K562 (cell line): ENCODE measurements around the gene NLRC3. TPM values are rescaled to one million over a fixed set of nuclear protein-coding genes. Genes with fewer than 3 reads are reported as not detected.

ENCODE experiments used
- ARHGAP35 ChIP-seq: fragments of 450-650 bp; IDR thresholded peaks from 2 replicates; pipeline ENCODE4 v1.6.1; 2018; ENCODE audit not compliant: partially characterized antibody
- SMAD1 ChIP-seq: fragments of 150-350 bp; IDR thresholded peaks from 2 replicates; pipeline ENCODE4 v1.6.1; 2014; ENCODE audit warnings: low read length, low read depth; ENCODE audit not compliant: partially characterized antibody
- TCF3 ChIP-seq: sonication (generic); formaldehyde crosslinking; IDR thresholded peaks from 2 replicates; pipeline ENCODE4 v1.4.0; 2020; ENCODE audit warnings: mild to moderate bottlenecking, missing genetic modification reagents
- YY1 ChIP-seq, 3 experiments: IDR thresholded peaks; 2 replicates each; pipeline ENCODE4 v1.6.1; 2011; ENCODE audit warnings: low read length in 2 of 3, mild to moderate bottlenecking in 2 of 3, moderate library complexity in 2 of 3, borderline replicate concordance in 1 of 3, control low read depth in 1 of 3, low read depth in 1 of 3; ENCODE audit not compliant: insufficient read depth in 3 of 3, insufficient replicate concordance in 2 of 3, control insufficient read depth in 1 of 3, insufficient read length in 1 of 3; ENCODE audit errors: extremely low read depth in 1 of 3
- polyA plus RNA-seq, 8 experiments: library from polyadenylated mRNA; depleted of rRNA in 4 of 8; stranded (reverse) in 5 of 8; unstranded in 3 of 8; fragments of >200 nt; fragmentation: Nextera tagmentation in 2 of 8; fragmentation: Illumina TruSeq in 1 of 8; extraction: Ambion mirVana in 2 of 8; extraction: Trizol in 1 of 8; gene quantifications; 2 replicates each; pipeline versions ENCODE4 v1.2.1 to v1.2.3, GENCODE V29; 2011 to 2014; ENCODE audit warnings: inconsistent platforms in 1 of 8, missing spikeins in 1 of 8
- total RNA-seq, 7 experiments: library from RNA; depleted of rRNA in 6 of 7; stranded (reverse); fragments of >200 nt in 6 of 7; fragmentation: Illumina TruSeq in 2 of 7; extraction: Trizol in 2 of 7; gene quantifications; 2 replicates each; pipeline versions ENCODE4 v1.2.1 to v1.2.3, GENCODE V29; 2011 to 2021; ENCODE audit warnings: low replicate concordance in 1 of 7
- TF ChIP-seq, protein P1 (sequence below): fragments of 200-600 bp; sonication (generic); IDR thresholded peaks from one replicate; pipeline ENCODE4 v1.6.1; 2012; ENCODE audit warnings: mild to moderate bottlenecking, low read depth, low read length, inconsistent platforms
- TF ChIP-seq, protein P2 (sequence below): fragments of 450-650 bp; IDR thresholded peaks from 2 replicates; pipeline ENCODE4 v1.6.1; 2018; ENCODE audit warnings: mild to moderate bottlenecking, low read depth; ENCODE audit not compliant: partially characterized antibody

The NLRC3 gene
- total and polyA plus RNA-seq, 9 of the 15 experiments (the other 6 are each of a cell fraction or from before 2014, with no cell fraction given): 0.03 to 0.13 (median 0.03) TPM; not detected in 4

DNA sequence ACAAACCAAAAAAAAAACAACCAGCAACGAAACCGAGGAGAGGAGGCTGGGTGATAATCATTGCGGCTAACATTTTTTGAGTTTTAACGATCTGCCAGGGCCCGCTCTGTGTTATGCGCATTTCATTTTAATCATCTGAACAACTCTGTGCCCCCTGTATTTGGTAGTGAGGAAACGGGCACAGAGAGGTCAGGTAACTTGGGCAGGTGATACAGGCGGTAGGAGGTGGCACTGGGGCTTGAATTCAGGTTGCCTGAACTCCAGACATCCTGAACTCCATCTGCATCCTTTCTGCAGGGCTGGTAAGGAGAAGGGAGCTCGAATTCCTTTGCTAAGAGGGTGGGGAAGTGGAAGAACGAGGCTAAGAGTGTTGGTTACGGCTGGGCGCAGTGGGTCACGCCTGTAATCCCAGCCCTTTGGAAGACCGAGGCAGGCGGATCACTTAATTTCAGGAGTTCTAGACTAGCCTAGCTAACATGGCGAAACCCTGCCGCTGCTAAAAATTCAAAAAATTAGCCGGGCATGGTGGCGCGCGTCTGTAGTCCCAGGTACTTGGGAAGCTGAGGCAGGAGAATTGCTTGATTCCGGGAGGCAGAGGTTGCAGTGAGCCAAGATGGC, 75.3 kb downstream of the NLRC3 start (continued):
- TF ChIP-seq, protein P1, sequence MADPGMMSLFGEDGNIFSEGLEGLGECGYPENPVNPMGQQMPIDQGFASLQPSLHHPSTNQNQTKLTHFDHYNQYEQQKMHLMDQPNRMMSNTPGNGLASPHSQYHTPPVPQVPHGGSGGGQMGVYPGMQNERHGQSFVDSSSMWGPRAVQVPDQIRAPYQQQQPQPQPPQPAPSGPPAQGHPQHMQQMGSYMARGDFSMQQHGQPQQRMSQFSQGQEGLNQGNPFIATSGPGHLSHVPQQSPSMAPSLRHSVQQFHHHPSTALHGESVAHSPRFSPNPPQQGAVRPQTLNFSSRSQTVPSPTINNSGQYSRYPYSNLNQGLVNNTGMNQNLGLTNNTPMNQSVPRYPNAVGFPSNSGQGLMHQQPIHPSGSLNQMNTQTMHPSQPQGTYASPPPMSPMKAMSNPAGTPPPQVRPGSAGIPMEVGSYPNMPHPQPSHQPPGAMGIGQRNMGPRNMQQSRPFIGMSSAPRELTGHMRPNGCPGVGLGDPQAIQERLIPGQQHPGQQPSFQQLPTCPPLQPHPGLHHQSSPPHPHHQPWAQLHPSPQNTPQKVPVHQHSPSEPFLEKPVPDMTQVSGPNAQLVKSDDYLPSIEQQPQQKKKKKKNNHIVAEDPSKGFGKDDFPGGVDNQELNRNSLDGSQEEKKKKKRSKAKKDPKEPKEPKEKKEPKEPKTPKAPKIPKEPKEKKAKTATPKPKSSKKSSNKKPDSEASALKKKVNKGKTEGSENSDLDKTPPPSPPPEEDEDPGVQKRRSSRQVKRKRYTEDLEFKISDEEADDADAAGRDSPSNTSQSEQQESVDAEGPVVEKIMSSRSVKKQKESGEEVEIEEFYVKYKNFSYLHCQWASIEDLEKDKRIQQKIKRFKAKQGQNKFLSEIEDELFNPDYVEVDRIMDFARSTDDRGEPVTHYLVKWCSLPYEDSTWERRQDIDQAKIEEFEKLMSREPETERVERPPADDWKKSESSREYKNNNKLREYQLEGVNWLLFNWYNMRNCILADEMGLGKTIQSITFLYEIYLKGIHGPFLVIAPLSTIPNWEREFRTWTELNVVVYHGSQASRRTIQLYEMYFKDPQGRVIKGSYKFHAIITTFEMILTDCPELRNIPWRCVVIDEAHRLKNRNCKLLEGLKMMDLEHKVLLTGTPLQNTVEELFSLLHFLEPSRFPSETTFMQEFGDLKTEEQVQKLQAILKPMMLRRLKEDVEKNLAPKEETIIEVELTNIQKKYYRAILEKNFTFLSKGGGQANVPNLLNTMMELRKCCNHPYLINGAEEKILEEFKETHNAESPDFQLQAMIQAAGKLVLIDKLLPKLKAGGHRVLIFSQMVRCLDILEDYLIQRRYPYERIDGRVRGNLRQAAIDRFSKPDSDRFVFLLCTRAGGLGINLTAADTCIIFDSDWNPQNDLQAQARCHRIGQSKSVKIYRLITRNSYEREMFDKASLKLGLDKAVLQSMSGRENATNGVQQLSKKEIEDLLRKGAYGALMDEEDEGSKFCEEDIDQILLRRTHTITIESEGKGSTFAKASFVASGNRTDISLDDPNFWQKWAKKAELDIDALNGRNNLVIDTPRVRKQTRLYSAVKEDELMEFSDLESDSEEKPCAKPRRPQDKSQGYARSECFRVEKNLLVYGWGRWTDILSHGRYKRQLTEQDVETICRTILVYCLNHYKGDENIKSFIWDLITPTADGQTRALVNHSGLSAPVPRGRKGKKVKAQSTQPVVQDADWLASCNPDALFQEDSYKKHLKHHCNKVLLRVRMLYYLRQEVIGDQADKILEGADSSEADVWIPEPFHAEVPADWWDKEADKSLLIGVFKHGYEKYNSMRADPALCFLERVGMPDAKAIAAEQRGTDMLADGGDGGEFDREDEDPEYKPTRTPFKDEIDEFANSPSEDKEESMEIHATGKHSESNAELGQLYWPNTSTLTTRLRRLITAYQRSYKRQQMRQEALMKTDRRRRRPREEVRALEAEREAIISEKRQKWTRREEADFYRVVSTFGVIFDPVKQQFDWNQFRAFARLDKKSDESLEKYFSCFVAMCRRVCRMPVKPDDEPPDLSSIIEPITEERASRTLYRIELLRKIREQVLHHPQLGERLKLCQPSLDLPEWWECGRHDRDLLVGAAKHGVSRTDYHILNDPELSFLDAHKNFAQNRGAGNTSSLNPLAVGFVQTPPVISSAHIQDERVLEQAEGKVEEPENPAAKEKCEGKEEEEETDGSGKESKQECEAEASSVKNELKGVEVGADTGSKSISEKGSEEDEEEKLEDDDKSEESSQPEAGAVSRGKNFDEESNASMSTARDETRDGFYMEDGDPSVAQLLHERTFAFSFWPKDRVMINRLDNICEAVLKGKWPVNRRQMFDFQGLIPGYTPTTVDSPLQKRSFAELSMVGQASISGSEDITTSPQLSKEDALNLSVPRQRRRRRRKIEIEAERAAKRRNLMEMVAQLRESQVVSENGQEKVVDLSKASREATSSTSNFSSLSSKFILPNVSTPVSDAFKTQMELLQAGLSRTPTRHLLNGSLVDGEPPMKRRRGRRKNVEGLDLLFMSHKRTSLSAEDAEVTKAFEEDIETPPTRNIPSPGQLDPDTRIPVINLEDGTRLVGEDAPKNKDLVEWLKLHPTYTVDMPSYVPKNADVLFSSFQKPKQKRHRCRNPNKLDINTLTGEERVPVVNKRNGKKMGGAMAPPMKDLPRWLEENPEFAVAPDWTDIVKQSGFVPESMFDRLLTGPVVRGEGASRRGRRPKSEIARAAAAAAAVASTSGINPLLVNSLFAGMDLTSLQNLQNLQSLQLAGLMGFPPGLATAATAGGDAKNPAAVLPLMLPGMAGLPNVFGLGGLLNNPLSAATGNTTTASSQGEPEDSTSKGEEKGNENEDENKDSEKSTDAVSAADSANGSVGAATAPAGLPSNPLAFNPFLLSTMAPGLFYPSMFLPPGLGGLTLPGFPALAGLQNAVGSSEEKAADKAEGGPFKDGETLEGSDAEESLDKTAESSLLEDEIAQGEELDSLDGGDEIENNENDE: no peak
- TF ChIP-seq ARHGAP35 (no peak), TCF3 (CRISPR knock-in tag) (no peak), YY1 (IDR thresholded peaks at IDR 0.05; ENCODE audit: borderline replicate concordance in 1 of 3, control insufficient read depth in 1 of 3, extremely low read depth in 1 of 3, insufficient read depth in 3 of 3, insufficient read length in 1 of 3, insufficient replicate concordance in 2 of 3, low read depth in 1 of 3, low read length in 2 of 3) (no peak), SMAD1 (no peak)
- TF ChIP-seq, protein P2, sequence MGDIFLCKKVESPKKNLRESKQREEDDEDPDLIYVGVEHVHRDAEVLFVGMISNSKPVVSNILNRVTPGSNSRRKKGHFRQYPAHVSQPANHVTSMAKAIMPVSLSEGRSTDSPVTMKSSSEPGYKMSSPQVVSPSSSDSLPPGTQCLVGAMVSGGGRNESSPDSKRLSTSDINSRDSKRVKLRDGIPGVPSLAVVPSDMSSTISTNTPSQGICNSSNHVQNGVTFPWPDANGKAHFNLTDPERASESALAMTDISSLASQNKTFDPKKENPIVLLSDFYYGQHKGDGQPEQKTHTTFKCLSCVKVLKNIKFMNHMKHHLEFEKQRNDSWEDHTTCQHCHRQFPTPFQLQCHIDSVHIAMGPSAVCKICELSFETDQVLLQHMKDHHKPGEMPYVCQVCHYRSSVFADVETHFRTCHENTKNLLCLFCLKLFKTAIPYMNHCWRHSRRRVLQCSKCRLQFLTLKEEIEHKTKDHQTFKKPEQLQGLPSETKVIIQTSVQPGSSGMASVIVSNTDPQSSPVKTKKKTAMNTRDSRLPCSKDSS: no peak
- TF ChIP-seq, all 486 proteins: peak for 0
